ENCODE results near the gene CD300C. TPM values are rescaled to one million over a fixed set of nuclear protein-coding genes. Genes with fewer than 3 reads are reported as not detected.

The CD300C gene
- total RNA-seq, 1 experiment from 2014 or later: not detected

DNA sequence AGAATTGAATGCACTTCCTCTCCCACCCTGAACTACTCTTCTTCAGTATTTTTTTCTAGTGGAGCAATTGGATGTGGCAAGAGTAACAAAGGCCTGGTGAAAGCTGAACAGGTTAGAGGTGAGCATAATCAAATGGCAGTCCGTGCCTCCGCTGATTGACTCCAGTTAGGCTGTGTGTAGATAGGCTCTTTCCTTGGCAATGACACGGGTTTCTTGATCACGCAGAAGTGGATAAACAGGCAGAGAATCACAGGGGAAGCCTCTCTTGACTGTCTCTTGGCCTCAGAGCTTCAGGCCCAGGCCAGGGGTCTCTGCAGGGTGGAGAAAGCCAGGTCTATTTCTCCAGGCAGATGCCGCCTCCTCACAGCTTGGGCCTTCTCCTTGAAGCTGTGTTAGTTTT, 18.8 kb downstream of the CD300C start:
- POLR2A ChIA-PET: no interaction called here
- DNase-seq (ENCODE audit: low read depth, low spot score): no peak
- BruUV-seq (replicated peaks): no TSS peak
- peaks cover 16% of the 10 kb centered on the region for H3K27me3 ChIP-seq (ENCODE audit: control insufficient read depth, insufficient read depth, low read length)
- H3K4me1 ChIP-seq (ENCODE audit: control insufficient read depth, insufficient read depth, low read length): no peaks in the 10 kb centered on the region
- H3K4me3 ChIP-seq (ENCODE audit: low read depth in 2 of 2, low read length in 2 of 2): no peak overlapping the region
- H3K9me3 ChIP-seq (ENCODE audit: control insufficient read depth, insufficient read depth, low read depth, low read length): no peaks in the 10 kb centered on the region
- CTCF ChIA-PET: interaction anchor here (0.6 kb wide), 2 partner anchors 177 to 222 kb away, joined by 6 to 14 read pairs; no protein-coding TSS in a partner anchor
- no peak for ATAC-seq
- no peak overlapping the region for H3K27ac ChIP-seq (ENCODE audit: low read length)
- no peaks in the 10 kb centered on the region for H3K36me3 ChIP-seq (ENCODE audit: control insufficient read depth, insufficient read depth, low read length)
- no peak for TF ChIP-seq POLR2AphosphoS5 (IDR thresholded peaks at IDR 0.05; ENCODE audit: low read depth, low read length)
- in situ Hi-C loops (cut with HindIII; ENCODE audit: low pct_unique_long_range_greater_than_20kb, low sequenced_read_pairs) (no loop called here), intact Hi-C loops (cut with micrococcal nuclease; ENCODE audit: unreplicated experiment) (no loop called here)

DNA sequence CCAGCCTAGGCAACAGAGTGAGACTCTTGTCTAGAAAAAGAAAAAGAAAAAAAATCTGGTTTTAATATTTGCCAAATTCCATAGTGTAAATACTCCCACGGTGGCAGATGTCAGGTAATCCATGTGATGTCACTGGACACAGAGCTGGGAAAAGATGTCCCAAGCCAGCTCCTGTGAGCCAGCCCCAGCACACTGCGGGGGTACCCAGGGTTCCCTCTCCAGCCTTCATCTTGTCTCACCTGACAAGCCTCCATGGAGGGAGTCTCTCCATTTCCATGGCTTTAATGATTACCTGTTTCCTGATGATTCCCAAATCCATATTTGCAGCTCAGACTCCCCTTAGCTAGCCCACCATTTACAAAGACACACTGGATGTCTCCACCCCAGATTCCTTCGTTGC, 19.2 kb downstream of the CD300C start:
- TF ChIP-seq, protein P1, sequence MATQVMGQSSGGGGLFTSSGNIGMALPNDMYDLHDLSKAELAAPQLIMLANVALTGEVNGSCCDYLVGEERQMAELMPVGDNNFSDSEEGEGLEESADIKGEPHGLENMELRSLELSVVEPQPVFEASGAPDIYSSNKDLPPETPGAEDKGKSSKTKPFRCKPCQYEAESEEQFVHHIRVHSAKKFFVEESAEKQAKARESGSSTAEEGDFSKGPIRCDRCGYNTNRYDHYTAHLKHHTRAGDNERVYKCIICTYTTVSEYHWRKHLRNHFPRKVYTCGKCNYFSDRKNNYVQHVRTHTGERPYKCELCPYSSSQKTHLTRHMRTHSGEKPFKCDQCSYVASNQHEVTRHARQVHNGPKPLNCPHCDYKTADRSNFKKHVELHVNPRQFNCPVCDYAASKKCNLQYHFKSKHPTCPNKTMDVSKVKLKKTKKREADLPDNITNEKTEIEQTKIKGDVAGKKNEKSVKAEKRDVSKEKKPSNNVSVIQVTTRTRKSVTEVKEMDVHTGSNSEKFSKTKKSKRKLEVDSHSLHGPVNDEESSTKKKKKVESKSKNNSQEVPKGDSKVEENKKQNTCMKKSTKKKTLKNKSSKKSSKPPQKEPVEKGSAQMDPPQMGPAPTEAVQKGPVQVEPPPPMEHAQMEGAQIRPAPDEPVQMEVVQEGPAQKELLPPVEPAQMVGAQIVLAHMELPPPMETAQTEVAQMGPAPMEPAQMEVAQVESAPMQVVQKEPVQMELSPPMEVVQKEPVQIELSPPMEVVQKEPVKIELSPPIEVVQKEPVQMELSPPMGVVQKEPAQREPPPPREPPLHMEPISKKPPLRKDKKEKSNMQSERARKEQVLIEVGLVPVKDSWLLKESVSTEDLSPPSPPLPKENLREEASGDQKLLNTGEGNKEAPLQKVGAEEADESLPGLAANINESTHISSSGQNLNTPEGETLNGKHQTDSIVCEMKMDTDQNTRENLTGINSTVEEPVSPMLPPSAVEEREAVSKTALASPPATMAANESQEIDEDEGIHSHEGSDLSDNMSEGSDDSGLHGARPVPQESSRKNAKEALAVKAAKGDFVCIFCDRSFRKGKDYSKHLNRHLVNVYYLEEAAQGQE (IDR thresholded peaks at IDR 0.05; ENCODE audit: insufficient read depth in 1 of 2, low read depth in 2 of 2, low read length in 1 of 2): no peak
- TF ChIP-seq TCF7L2 (IDR thresholded peaks at IDR 0.05; ENCODE audit: low read depth, low read length): no peak
- no peak for TF ChIP-seq POLR2AphosphoS5 (IDR thresholded peaks at IDR 0.05; ENCODE audit: low read depth, low read length)
- TF ChIP-seq, protein P2, sequence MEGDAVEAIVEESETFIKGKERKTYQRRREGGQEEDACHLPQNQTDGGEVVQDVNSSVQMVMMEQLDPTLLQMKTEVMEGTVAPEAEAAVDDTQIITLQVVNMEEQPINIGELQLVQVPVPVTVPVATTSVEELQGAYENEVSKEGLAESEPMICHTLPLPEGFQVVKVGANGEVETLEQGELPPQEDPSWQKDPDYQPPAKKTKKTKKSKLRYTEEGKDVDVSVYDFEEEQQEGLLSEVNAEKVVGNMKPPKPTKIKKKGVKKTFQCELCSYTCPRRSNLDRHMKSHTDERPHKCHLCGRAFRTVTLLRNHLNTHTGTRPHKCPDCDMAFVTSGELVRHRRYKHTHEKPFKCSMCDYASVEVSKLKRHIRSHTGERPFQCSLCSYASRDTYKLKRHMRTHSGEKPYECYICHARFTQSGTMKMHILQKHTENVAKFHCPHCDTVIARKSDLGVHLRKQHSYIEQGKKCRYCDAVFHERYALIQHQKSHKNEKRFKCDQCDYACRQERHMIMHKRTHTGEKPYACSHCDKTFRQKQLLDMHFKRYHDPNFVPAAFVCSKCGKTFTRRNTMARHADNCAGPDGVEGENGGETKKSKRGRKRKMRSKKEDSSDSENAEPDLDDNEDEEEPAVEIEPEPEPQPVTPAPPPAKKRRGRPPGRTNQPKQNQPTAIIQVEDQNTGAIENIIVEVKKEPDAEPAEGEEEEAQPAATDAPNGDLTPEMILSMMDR (IDR thresholded peaks at IDR 0.05): no peak
- no peak for TF ChIP-seq SIN3A (IDR thresholded peaks at IDR 0.05; ENCODE audit: borderline replicate concordance, insufficient read depth, low read depth, low read length)
- BruUV-seq (replicated peaks): no TSS peak
- intact Hi-C loops (cut with micrococcal nuclease; ENCODE audit: unreplicated experiment) (no loop called here), in situ Hi-C loops (cut with HindIII; ENCODE audit: low pct_unique_long_range_greater_than_20kb, low sequenced_read_pairs) (no loop called here)
- Histone ChIP-seq H3K9me3 (ENCODE audit: control insufficient read depth, insufficient read depth, low read depth, low read length) (no peaks in the 10 kb centered on the region), H3K27ac (ENCODE audit: low read length) (no peak overlapping the region), H3K36me3 (ENCODE audit: control insufficient read depth, insufficient read depth, low read length) (no peaks in the 10 kb centered on the region), H3K4me1 (ENCODE audit: control insufficient read depth, insufficient read depth, low read length) (no peaks in the 10 kb centered on the region), H3K4me3 (ENCODE audit: low read depth in 2 of 2, low read length in 2 of 2) (no peak overlapping the region), H3K27me3 (ENCODE audit: control insufficient read depth, insufficient read depth, low read length) (peaks cover 16% of the 10 kb centered on the region)
- ATAC-seq (no peak), DNase-seq (ENCODE audit: low read depth, low spot score) (no peak)
- CTCF ChIA-PET: interaction anchor here (0.6 kb wide), 1 partner anchor 177 kb away, joined by 6 read pairs; no protein-coding TSS in a partner anchor
- POLR2A ChIA-PET: no interaction called here

DNA sequence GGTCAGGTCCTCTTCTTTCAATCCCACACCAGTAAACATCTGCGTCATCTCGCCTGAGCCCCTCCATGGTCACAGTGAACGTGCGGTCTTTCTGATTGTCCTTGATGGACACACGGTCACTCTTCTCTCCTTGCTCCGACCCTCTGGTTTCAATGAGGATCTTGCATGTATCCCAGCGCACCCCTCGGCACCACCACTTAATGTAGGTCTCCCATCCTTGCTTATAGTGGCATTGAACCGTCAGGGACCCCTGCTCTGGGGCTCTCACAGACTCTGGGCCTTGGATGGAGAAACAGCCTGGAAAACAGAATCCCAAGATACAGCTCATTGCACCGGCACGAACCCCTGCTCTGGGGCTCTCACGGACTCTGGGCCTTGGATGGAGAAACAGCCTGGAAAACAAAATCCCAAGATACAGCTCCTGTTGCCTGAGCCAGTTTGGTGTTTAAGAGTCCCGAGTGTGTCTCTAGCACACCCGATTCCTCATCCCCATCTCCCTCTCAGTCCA, 20.1 kb downstream of the CD300C start:
- BruUV-seq (replicated peaks): no TSS peak
- DNase-seq (ENCODE audit: low read depth, low spot score): no peak
- ATAC-seq: no peak
- H3K4me3 ChIP-seq (ENCODE audit: low read depth in 2 of 2, low read length in 2 of 2): no peak overlapping the region
- intact Hi-C loops (cut with micrococcal nuclease; ENCODE audit: unreplicated experiment): no loop called here
- H3K27ac ChIP-seq (ENCODE audit: low read length): no peak overlapping the region
- POLR2A ChIA-PET: no interaction called here
- in situ Hi-C loops (cut with HindIII; ENCODE audit: low pct_unique_long_range_greater_than_20kb, low sequenced_read_pairs): no loop called here
- H3K9me3 ChIP-seq (ENCODE audit: control insufficient read depth, insufficient read depth, low read depth, low read length): no peaks in the 10 kb centered on the region
- H3K27me3 ChIP-seq (ENCODE audit: control insufficient read depth, insufficient read depth, low read length): peaks cover 16% of the 10 kb centered on the region
- no peak for TF ChIP-seq SIN3A (IDR thresholded peaks at IDR 0.05; ENCODE audit: borderline replicate concordance, insufficient read depth, low read depth, low read length)
- no peak for TF ChIP-seq TCF7L2 (IDR thresholded peaks at IDR 0.05; ENCODE audit: low read depth, low read length)
- no peak for TF ChIP-seq POLR2AphosphoS5 (IDR thresholded peaks at IDR 0.05; ENCODE audit: low read depth, low read length)
- TF ChIP-seq, protein P2 (IDR thresholded peaks at IDR 0.05): no peak
- TF ChIP-seq, protein P1 (IDR thresholded peaks at IDR 0.05; ENCODE audit: insufficient read depth in 1 of 2, low read depth in 2 of 2, low read length in 1 of 2): no peak
- CTCF ChIA-PET: interaction anchor here (0.6 kb wide), 1 partner anchor 169 kb away, joined by 3 read pairs; no protein-coding TSS in a partner anchor
- no peaks in the 10 kb centered on the region for H3K36me3 ChIP-seq (ENCODE audit: control insufficient read depth, insufficient read depth, low read length)
- H3K4me1 ChIP-seq (ENCODE audit: control insufficient read depth, insufficient read depth, low read length): no peaks in the 10 kb centered on the region
